GM10266 (cell line): ENCODE measurements around the gene CCDC197.
A peak's percentile ranks its signal among the peaks of the same experiment; 100 is the strongest.

Experiments used
- DNase-seq: peaks from one replicate; pipeline ENCODE4 v3.0.0; 2012; ENCODE audit errors: extremely low spot score
- CTCF ChIP-seq: IDR thresholded peaks from 2 replicates; pipeline ENCODE4 v1.5.1; 2012; ENCODE audit warnings: mild to moderate bottlenecking, low read depth; ENCODE audit not compliant: control insufficient read depth, insufficient read depth; ENCODE audit errors: missing control alignments

Gene CCDC197

GRCh38 chr14:93974833-93975232 lies 22.3 kb upstream of the CCDC197 start:
- TF ChIP-seq CTCF = no peak
- no peak for DNase-seq

- DNase-seq = peak; percentile 67
Observed at GRCh38 chr14:93975791-93976476, 21.2 kb upstream of the CCDC197 start.

GRCh38 chr14:93976477-93977057 lies 20.5 kb upstream of the CCDC197 start, which contains the start of gene ASB2:
Gene ASB2 (minus strand): TSS chr14:93976570. CDS start chr14:93964539, 12,031 bp downstream.
- DNase-seq = no peak

More at GRCh38 chr14:93975791-93976476, 21.2 kb upstream of the CCDC197 start:
- TF ChIP-seq CTCF = no peak

GRCh38 chr14:93977171-93977570 lies 19.9 kb upstream of the CCDC197 start:
- TF ChIP-seq CTCF = no peak
- no peak for DNase-seq

More at GRCh38 chr14:93976477-93977057, 20.5 kb upstream of the CCDC197 start, which contains the start of gene ASB2:
- TF ChIP-seq CTCF = no peak

GRCh38 chr14:93977790-93978581 lies 19.1 kb upstream of the CCDC197 start:
- no peak for TF ChIP-seq CTCF
- DNase-seq = no peak

- no peak for TF ChIP-seq CTCF
- no peak for DNase-seq
Observed at GRCh38 chr14:93978735-93979134, 18.4 kb upstream of the CCDC197 start.
